HG02798 (cell line): ENCODE results near the gene HDAC4.

Experiments used
- ATAC-seq: cut with Tn5 transposase; IDR thresholded peaks from one replicate; pipeline ENCODE4 v1.9.1; 2021; ENCODE audit warnings: mild to moderate bottlenecking; ENCODE audit not compliant: unreplicated experiment, poor library complexity

The HDAC4 gene

DNA sequence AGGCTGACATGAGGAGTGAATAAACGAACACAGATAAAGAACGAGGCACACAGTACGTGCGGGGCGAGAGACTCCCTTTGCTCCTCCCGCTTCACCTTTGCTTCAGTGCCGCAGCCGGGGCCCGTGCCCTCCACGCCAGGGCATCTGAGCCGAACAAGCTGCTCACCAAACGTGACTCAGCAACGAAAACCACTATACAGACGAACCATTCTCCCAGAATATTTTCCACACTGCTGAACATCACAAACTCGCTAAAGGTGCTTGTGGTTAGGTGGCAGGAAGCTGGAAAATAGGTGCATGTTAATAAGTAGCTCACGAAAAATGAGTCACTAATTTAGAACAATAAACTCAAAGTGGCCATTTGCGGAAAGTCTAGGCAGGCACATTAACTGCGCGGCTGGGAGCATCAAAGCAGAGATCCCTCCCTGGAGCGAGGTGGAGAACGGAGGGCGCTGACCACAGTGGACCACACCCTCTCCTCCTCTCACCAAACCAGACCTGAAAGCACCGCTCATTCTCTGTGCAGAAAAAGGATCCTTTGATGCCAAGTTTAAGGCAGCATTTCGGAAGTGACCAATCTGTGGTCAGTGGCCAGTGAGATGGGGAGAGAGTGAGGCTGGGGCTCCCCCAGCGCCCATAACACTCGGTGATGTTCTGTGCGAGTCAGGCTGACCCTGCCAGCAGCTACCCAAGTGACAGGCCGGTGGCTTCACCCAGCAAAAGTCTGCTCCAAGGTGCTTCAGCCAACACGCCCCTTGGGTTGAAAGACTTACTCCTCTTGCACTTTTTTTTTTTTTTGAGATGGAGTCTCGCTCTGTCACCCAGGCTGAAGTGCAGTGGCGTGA, 153.2 kb downstream of the HDAC4 start:
- ATAC-seq, result no peak

DNA sequence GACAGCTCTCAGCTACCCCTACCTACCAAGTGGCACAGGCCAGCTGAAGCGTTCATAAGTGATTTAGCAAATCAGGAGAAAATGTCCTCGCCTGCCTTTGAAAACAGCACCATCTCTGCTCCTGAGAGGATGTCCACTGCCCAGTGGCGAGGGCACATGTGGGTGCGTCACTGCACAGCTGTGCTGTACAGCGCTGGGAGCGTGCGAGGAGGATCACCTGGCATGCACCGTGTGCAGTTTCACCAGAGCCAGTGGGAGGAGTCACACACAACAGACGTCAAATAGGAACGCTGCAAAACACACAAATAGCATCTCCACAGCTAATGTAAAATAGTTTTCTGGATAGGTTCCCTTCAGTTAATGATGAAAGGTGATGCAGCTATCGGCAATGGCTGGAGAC, 154.1 kb downstream of the HDAC4 start:
- ATAC-seq, result no peak

DNA sequence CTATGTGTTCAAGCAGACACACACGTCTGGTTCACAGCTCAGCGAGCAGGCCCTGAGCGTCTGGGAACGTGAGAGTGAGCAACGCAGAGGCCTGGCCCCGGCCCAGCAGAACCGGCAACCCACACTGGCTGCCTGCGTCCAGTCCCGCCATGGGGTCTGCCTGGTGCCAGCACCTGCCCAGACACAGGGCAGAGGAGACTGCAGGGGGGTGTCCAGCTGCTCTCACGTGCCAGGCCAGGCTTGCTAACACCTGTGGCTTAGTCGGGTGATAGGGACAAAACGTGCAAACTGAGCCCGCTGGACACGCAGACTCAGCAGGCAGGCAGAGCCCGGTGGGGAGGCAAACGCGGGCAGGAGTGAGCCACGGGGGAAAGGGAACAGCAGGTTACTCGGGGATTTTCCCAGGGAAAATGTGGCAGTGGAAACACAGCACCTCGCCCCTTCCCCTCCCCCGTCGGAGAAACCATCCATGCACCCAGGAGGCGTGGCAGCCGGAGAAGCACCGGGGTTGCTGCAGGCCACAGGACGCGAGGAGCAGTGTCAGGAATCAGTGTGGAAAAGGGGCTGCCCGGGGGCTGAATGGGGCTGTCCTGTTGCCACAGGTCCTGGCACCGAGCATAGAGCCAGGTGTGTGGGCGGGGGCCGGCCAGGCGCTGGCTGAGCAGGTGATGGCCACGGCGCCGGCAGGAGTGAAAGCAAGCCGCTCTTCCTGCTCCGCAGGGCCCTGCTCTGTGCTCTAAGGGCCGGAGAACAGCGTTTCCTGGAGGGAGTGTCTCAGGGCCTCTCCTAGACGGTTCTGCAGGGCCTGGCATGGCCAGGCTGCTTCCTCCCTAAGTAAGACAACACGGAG, 154.7 kb downstream of the HDAC4 start:
- ATAC-seq, result no peak

DNA sequence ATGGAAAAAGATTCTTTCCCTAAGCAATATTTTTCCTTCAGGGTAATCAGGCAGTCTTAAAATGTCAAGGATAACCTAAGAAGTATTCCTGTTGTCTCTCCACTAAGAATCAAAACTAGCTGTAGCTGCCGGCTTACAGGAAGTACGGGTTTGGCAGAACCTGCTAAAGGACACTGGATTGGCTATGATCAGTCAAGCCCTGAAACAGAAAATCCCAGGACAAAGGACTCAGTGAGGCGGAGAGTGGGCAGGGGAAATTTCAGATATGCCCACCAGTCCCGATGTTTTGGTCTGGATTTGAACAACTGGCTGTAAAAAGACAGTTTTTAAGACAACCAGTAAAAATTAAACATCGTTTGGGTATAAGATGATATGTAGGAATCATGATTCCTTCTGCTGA, 155.7 kb downstream of the HDAC4 start:
- ATAC-seq, result no peak

DNA sequence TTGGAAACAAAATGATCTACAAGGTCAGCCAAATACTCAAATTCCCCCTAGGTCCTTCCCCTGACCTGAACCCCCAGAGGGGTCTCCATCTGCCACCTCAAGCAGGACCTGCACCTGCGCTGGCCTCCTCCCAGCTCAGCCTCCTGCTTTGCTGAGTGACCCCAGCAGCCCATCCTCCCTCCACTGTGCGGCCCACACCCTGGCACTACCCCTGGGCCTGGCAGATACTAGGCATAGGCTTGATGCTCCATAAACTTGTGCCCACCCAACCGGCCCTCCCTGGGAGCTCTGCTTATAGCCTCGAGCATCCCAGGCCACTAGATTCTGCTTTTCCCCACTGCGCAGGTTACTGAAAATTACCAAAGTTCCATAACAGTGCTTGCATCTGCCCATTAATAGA, 156.2 kb downstream of the HDAC4 start:
- no peak for ATAC-seq

DNA sequence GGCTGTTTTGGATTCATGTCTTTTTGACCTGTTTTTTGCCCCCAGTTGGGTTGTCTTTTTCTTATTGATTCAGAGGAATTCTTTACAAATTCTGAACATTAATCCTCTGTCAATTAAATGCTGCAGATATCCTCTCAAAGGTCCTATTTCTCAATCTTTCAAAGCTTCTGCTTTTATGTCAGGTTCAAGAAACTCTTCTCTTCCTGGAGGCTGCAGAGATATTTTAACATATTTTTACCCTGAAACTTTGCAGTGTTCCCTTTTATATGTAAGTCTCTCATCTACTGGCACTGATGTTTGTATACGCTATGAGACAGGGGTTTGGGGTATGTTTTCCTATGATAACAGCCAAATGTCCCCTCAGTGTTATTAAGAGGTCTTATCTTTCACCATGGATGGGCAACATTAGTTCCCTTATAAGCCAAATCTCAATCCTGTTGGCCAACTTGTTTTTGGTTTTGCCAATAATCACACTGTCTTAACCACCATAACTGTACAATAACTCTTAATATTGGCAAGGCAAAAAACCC, 159.3 kb downstream of the HDAC4 start:
- ATAC-seq, result no peak

DNA sequence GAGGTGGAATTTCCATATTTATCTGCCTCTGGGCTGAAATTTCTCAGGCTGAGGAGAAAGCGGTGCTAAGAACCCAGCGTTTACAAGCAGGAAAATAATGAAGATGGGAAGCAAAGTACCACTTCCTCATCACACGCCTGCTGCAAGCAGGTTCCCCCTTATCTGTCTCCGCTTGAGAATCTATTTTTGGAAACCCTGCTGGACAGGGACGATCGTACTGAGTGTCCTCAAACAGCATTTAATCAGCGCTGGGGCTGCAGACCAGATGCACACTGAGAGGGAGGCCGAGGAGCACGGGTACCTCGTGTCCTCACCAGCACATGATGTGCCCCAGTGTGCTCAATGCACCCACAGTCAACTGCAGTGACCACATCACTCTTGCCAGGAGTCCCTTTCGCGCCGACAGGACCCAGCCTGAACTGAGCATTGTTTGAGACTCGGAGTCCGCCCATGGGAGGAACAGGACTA, 160.4 kb downstream of the HDAC4 start:
- ATAC-seq, result no peak

DNA sequence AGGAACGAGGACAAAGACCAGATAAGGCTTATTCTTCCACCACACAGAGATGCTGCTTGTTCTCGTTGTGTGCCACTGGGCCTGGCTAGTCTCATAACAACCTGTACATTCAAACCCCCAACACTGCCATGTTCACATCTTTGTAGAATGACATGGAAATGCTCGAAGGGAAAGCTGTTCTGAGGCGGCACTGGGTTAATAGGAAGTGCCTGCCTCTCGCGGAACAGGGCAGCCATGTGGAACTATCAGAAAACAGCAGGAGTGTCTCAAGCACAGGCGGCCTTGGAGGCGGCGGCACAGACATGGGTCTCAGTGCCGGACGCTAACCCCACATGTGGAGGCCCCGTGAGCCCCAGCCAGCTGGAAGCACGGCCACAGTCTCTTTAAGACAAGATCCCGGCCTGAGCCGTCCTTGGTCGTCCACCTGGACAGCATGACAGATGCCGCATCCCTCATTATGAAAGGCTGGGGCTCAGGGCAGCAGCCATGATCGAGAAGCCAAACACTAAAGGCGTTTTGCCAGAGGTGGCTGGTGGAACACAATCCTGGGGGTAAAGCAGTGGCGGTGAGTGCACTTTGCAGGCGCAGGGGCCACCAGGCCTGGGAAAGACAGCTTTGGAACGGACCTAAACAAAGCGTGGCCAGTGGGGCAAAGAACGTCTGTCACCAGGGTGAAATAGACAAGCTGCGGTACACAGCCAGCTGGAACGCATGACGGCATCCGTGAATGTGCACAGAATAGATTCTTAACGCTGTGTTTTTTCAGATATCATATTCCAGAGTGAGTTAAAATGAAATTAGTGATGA, 161.0 kb downstream of the HDAC4 start:
- ATAC-seq, result no peak

DNA sequence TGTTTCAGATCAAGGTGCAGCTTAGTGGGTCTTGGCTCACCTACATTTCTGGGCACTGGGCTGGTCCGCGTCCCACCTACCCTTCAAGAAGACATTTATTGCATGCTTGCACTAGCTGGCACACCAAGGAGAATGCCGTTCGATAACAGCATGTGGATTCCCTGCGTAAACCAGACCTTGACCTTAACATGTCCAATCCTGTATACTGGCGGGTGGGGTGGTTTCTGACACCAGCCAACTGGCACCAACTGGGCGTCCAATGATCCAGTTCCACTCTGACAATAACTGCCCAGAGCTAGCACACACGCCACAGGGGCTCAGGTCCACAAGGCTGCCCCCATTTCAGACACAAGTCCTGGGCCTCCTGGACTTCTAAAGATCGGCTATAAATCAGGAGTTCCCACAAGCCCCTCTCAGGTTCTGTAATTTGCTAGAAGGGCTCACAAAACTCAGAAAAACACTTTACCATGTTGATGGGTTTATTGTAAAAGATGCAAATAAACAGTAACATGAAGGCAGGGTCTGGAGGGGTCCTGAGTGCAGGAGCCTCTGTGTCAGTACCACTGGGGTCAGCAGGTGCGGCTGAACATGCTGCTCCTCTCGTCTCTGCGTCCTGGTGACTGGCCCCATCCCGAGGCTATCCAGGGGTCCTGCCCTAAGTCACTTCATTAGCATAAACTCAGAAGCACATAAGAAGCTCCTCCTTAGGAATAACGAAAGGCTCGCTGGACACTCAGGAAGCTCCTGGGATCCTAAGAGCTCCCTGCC, 161.8 kb downstream of the HDAC4 start:
- no peak for ATAC-seq

DNA sequence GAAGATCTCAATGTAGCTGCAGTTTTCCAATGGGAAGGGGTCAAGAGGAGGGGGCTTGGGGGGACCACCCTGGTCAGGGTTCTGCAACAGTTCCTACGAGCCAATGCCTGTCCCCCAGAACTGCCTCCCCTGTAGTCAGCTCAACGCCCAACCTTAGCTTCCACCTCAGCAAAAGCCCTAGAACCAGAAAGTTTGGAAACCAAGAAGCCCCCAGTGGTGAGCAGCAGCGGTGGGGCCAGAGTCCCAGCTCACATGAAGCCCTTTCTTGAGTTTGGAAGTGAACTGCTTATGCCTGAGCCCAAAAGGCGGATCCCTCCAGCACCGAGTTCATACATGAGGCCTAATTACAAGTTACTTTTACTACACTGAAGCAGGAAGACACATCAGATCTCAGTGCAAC, 162.4 kb downstream of the HDAC4 start:
- ATAC-seq, result no peak

DNA sequence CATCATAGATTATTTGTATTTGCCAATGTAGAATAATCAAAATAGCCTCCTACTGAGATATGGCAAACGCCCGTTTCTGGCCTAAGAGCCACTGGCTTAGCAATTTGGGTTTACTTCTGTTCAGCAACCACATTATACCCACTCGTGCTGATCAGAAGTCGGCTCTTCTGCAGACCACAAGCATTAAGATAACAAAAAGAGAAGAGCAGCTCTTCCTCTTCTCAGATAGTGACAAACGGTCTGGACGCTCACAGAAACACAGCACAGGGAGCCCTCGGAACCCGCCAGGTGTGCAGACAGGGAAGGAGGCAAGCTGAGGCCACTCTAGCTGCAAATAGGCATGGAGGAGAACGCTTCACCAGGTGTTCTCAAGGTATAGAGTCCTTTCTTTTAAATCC, 164.0 kb downstream of the HDAC4 start:
- ATAC-seq, result no peak

DNA sequence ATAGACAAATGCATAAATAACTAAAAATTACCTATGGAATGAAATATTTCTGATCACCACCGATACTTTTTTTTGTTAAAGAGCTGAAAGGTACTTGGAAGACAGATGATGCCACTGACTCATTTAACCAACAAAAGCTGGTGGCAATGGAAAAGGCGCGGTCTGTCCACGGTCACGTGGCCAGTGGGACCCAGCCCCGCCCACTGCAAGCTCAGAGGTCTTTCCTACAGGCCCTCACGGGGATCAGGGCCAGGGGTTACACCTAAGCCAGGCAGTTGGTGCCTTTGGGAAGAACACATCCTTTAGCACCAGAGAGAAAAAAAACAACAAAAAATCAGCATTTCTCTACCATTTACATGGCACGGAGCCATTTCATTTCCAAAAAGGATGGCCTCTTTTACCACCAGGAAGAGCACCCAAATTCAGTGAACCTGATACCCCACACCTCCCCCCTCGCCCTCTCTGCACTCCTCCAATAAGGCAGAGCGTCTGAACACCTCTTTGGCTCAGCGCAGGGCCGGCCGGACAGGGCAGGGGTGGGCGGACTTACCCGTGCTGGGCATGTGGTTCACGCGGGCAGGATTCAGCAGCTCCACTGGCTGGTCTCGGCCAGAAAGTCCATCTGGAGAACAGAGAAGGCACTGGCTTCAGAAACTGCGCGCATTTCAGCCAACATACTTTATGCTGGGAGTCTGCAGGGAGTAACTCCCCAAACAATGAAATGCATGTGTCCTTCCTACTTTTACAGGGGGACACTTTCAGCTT, 164.6 kb downstream of the HDAC4 start:
- no peak for ATAC-seq

DNA sequence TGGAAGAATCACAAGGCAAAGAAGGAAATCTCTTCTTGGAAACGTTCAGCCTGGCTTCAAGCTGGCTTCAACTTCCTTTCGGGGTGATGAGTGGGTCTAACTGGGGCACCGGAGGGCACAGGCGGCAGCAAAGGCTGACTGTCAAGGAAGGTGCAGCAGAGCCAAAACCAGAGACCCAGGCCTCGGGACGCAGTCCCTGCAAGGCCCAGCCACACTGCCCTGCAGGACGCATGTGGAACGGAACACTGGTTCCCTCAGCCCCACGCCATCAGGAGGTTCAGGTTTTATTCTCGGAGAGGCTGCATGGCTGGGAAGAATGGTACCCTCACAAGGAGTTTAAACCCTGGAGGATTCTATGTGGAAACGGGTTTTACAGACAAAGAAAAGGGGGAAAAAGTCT, 165.5 kb downstream of the HDAC4 start:
- no peak for ATAC-seq

DNA sequence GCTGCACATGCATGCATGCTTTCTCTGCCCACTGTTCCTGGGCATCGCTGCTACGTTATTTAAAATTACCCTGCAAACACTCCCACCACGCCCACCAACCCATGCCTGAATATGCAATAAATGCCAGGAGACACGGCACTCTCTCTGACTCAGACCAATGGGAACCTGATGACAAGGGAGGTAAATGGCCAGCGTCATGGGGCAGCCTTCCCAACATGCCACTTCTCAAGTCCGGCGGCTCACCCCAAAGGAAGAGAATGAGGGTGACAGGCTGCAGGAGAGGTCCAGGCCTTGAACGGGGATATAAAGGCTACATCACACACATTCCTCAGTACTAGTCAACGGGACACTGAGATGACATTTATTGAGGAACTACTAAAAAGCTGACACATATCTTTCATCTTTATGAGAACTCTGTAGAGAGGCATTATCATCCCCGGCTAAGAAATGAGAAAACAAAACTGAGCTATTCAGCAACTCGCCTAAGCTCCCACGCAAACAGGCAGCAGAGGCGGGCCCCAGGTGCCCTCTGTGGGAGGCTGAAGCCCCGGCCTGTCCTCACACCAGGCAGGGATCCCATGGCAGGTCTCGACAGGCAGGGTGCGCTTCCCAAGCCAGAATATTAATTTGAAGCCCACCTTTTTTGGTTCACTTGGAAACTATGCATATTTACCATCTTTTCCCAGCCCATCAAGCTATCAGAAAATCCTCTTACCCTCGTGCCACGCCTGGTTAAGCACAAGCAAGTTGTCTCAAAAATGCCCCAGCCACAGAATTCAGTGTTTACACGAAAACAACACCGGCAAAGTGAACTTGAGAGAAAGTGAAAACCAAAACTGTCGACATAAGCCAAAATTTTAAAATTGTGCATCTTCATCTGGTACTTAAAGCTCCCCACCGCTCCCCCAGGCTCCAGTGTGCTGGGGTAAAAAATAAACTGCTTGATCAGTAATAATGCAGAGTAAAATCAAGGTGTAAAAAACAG, 166.3 kb downstream of the HDAC4 start:
- ATAC-seq, result no peak

DNA sequence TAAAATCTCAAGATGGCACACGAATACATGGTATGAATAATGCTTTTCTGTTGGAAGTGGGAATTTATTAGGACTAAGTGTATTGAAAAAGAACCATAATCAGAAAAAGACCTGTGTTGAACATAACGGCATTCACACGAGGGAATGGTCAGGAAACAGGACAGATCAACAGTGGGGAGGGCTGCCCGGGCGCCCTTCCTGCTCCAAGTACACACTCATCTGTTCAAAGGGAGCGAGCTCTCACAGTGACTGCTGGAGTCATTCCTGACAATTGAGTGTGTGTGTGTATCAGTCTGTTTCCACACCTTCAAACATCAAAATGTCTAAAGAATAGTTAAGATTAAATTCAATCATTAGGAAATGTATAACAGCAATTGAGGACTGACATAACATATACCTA, 167.2 kb downstream of the HDAC4 start:
- ATAC-seq, result no peak

DNA sequence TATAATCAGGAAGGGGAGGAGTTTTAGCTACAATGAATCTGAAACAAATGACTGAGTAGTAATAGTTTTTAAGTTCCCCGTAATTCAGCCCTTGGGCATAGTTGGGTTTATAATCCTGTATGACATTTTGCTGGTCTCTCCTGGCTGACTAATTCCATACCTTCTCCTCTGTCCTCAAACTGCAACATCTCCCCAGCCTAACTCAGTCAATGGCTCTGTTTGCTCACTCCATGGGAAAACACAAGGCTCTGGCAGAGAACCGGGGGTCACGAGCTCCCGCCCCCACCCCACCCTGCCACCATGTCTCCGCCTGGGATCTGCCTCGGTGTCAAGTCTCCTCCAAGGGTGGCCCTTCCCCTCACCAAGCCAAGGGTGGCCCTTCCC, 168.6 kb downstream of the HDAC4 start:
- no peak for ATAC-seq

DNA sequence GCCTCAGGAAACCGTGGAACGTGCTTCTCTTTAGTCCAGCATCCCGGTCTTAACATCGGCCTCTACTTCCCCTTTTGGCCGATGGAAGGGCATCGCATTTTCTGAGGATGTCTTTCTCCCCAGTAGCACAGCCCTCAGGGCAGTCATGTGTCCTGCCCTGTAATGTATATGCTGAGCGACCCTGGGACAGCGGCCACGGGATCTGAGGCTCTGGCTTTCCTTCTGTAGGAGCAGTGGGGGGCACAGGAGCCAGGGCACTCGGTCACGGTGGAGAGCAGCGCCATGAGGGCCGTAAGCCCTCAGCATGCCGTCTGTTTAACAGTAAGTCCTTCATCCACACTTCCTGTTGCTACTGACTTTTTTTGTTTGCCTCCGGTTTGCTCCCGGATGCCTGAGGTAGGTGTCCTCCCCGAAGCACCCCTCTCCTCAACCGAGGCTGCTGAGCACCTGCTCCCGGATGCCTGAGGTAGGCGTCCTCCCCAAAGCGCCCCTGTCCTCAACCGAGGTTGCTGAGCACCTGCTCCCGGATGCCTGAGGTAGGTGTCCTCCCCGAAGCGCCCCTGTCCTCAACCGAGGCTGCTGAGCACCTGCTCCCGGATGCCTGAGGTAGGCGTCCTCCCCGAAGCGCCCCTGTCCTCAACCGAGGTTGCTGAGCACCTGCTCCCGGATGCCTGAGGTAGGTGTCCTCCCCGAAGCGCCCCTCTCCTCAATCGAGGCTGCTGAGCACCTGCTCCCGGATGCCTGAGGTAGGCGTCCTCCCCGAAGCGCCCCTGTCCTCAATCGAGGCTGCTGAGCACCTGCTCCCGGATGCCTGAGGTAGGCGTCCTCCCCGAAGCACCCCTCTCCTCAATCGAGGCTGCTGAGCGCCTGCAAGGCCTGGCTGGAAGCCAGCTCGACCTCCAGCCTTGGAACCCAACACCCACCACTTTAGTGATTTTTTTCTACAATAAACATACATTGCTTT, 169.3 kb downstream of the HDAC4 start:
- ATAC-seq, result no peak
